ENCODE results near the gene LILRA5.
"Not testable (repeated sequence)": the region's sequence is repeated elsewhere in the genome, so short reads cannot be mapped to it uniquely, and the experiment has no call there.

DNA sequence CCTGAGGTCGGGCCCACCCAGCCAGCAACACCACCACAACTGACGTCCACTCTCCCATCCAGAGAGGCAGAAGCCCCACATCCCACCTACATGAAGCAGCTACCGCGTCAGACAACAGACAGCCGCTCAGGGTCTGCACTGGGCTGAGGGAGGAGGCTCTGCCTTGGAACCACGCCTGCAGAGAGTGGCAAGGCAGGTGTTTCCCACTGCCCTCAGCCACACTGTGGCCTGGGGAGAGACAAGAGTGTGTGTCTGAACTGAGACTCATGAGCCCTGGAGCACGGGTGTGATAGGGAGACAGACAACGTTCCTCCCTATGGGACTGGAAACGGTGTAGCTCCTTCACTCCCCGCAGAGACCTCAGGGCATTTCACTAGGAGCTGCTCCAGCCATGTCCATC lies 26.7 kb downstream of the LILRA5 start:
- TF ChIP-seq, protein P1, sequence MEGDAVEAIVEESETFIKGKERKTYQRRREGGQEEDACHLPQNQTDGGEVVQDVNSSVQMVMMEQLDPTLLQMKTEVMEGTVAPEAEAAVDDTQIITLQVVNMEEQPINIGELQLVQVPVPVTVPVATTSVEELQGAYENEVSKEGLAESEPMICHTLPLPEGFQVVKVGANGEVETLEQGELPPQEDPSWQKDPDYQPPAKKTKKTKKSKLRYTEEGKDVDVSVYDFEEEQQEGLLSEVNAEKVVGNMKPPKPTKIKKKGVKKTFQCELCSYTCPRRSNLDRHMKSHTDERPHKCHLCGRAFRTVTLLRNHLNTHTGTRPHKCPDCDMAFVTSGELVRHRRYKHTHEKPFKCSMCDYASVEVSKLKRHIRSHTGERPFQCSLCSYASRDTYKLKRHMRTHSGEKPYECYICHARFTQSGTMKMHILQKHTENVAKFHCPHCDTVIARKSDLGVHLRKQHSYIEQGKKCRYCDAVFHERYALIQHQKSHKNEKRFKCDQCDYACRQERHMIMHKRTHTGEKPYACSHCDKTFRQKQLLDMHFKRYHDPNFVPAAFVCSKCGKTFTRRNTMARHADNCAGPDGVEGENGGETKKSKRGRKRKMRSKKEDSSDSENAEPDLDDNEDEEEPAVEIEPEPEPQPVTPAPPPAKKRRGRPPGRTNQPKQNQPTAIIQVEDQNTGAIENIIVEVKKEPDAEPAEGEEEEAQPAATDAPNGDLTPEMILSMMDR (IDR thresholded peaks at IDR 0.05; ENCODE audit: poor library complexity, severe bottlenecking) = not testable (repeated sequence)
- TF ChIP-seq EZH2 (IDR thresholded peaks at IDR 0.05; ENCODE audit: borderline replicate concordance, insufficient read depth, low read length, poor library complexity, severe bottlenecking); SMC3 (conservative IDR thresholded peaks at IDR 0.05; ENCODE audit: poor library complexity); EP300 (conservative IDR thresholded peaks at IDR 0.05; ENCODE audit: poor library complexity, severe bottlenecking); POLR2AphosphoS5 (IDR thresholded peaks at IDR 0.05); RAD21 (conservative IDR thresholded peaks at IDR 0.05); TAF1 (IDR thresholded peaks at IDR 0.05; ENCODE audit: low read depth); MXI1 (conservative IDR thresholded peaks at IDR 0.05; ENCODE audit: poor library complexity, severe bottlenecking): not testable (repeated sequence)
- TF ChIP-seq, protein P2, sequence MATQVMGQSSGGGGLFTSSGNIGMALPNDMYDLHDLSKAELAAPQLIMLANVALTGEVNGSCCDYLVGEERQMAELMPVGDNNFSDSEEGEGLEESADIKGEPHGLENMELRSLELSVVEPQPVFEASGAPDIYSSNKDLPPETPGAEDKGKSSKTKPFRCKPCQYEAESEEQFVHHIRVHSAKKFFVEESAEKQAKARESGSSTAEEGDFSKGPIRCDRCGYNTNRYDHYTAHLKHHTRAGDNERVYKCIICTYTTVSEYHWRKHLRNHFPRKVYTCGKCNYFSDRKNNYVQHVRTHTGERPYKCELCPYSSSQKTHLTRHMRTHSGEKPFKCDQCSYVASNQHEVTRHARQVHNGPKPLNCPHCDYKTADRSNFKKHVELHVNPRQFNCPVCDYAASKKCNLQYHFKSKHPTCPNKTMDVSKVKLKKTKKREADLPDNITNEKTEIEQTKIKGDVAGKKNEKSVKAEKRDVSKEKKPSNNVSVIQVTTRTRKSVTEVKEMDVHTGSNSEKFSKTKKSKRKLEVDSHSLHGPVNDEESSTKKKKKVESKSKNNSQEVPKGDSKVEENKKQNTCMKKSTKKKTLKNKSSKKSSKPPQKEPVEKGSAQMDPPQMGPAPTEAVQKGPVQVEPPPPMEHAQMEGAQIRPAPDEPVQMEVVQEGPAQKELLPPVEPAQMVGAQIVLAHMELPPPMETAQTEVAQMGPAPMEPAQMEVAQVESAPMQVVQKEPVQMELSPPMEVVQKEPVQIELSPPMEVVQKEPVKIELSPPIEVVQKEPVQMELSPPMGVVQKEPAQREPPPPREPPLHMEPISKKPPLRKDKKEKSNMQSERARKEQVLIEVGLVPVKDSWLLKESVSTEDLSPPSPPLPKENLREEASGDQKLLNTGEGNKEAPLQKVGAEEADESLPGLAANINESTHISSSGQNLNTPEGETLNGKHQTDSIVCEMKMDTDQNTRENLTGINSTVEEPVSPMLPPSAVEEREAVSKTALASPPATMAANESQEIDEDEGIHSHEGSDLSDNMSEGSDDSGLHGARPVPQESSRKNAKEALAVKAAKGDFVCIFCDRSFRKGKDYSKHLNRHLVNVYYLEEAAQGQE (IDR thresholded peaks at IDR 0.05; ENCODE audit: borderline replicate concordance) = not testable (repeated sequence)
